Spleen (tissue), 11 donors: Measurements from ENCODE around the gene RSBN1L. TPM values are rescaled to one million over a fixed set of nuclear protein-coding genes. Genes with fewer than 3 reads are reported as not detected.

ENCODE experiments used
- DNase-seq: peaks from one replicate; pipeline ENCODE4 v3.0.0-alpha.2; 2020
- H3K27ac ChIP-seq, 8 donors: fragments of 200-600 bp; sonication (generic) in 7 of 8; 1 replicate in 4 of 8; 2 replicates in 4 of 8; pipeline versions ENCODE4 v1.5.0 to v1.8.0; 2016 to 2021; ENCODE audit warnings: inconsistent platforms in 4 of 8, mild to moderate bottlenecking in 4 of 8, moderate library complexity in 1 of 8
- H3K27me3 ChIP-seq, 7 donors: fragments of 200-600 bp; sonication (generic) in 6 of 7; replicated peaks in 1 of 7; 1 replicate in 4 of 7; 2 replicates in 3 of 7; pipeline versions ENCODE4 v1.5.0 to v1.8.0; 2016 to 2021; ENCODE audit warnings: inconsistent platforms in 3 of 7, mild to moderate bottlenecking in 1 of 7
- H3K36me3 ChIP-seq, 6 donors: fragments of 200-600 bp; sonication (generic) in 5 of 6; 1 replicate in 4 of 6; 2 replicates in 2 of 6; pipeline versions ENCODE4 v1.5.0 to v1.8.0; 2016 to 2021; ENCODE audit warnings: inconsistent platforms in 2 of 6
- H3K4me1 ChIP-seq, 6 donors: fragments of 200-600 bp; sonication (generic) in 5 of 6; 1 replicate in 3 of 6; 2 replicates in 3 of 6; pipeline versions ENCODE4 v1.5.0 to v1.8.0; 2016 to 2021; ENCODE audit warnings: inconsistent platforms in 3 of 6
- H3K4me3 ChIP-seq, 8 donors: fragments of 200-600 bp; sonication (generic) in 7 of 8; 1 replicate in 4 of 8; 2 replicates in 4 of 8; pipeline versions ENCODE4 v1.5.0 to v1.8.0; 2016 to 2021; ENCODE audit warnings: inconsistent platforms in 4 of 8, mild to moderate bottlenecking in 4 of 8, moderate library complexity in 2 of 8
- H3K9me3 ChIP-seq, 8 donors: fragments of 200-600 bp; sonication (generic) in 7 of 8; 1 replicate in 4 of 8; 2 replicates in 4 of 8; pipeline versions ENCODE4 v1.5.0 to v1.8.0; 2016 to 2021; ENCODE audit warnings: inconsistent platforms in 4 of 8
- CTCF ChIP-seq, 11 experiments: fragments of 200-600 bp in 7 of 11; fragments of 450-650 bp in 4 of 11; sonication (generic) in 4 of 11; IDR thresholded peaks in 8 of 11; conservative IDR thresholded peaks in 3 of 11; 1 replicate in 7 of 11; 2 replicates in 4 of 11; pipeline versions ENCODE4 v1.4.0 to v1.8.0; 2016 to 2021; ENCODE audit warnings: antibody characterized with exemption in 11 of 11, inconsistent platforms in 4 of 11, mild to moderate bottlenecking in 1 of 11
- POLR2A ChIP-seq, 3 donors: fragments of 450-650 bp; IDR thresholded peaks; one replicate each; pipeline ENCODE4 v1.5.1; 2017; ENCODE audit warnings: antibody characterized with exemption in 3 of 3, mild to moderate bottlenecking in 1 of 3
- POLR2AphosphoS5 ChIP-seq, 3 donors: sonication (generic); formaldehyde crosslinking; IDR thresholded peaks; one replicate each; pipeline ENCODE4 v1.5.1; 2017; ENCODE audit warnings: antibody characterized with exemption in 3 of 3
- WGBS, 5 donors: extraction: QIAGEN DNeasy Blood & Tissue Kit in 3 of 5; methylation state at CpG; one replicate each; pipeline versions ENCODE4 v1.1.5 to v1.1.7; 2013 to 2018; 5-methylcytosine and 5-hydroxymethylcytosine counted together
- intact Hi-C: fragments of 100-400 bp; cut with DNase I; formaldehyde crosslinking; loops from one replicate; pipeline ENCODE4 v1.15.0; 2023; ENCODE audit warnings: low total_unique reads
- polyA plus RNA-seq, 3 donors: library from polyadenylated mRNA; stranded (reverse); fragments of 200-250 nt; gene quantifications; one replicate each; pipeline ENCODE4 v1.2.1, GENCODE V29; 2013
- total RNA-seq, 7 donors: library from RNA; depleted of rRNA in 3 of 7; stranded (reverse); fragments of >200 nt in 3 of 7; fragmentation: NEBNext Ultra II Directional in 4 of 7; extraction: Animal tissue kit (Norgen Biotek cat#: 25700) in 4 of 7; gene quantifications; one replicate each; pipeline versions ENCODE4 v1.1.0 to v1.2.1, GENCODE V29; 2016 to 2021
- donor health status: healthy with polysubstance abuse.
- donor health status: DM: no; HTN: no; CAD: no; lungs with moderate emphysema.
- donor health status: DM: no; HTN: no; CAD: no.
- donor health status: Bipolar disorder and iron deficiency.
- donor health status: healthy.
- donor health status: DM: no; HTN: no; CAD: no.
- donor health status: DM: yes; HTN: yes; CAD: no.

RSBN1L gene
- total and polyA plus RNA-seq, 10 donors: 9.4 to 32.5 (median 27.5) TPM

- peaks cover 0 to 8% (median 3%) of the 10 kb centered on the region in 8 donors for H3K9me3 ChIP-seq
- intact Hi-C loops: no loop called here
- peaks cover 4 to 92% (median 48%) of the 10 kb centered on the region in 6 donors for H3K4me1 ChIP-seq
- TF ChIP-seq POLR2A (IDR thresholded peaks at IDR 0.05) (no peak), POLR2AphosphoS5 (IDR thresholded peaks at IDR 0.05) (no peak), CTCF (IDR thresholded peaks at IDR 0.05 in 8 of 11, conservative IDR thresholded peaks at IDR 0.05 in 3 of 11) (no peak)
- H3K27ac ChIP-seq: peak overlapping the region in 3 of 8 donors; percentile 1 to 61 (median 3)
- DNase-seq: no peak
- no peak overlapping the region for H3K4me3 ChIP-seq
- no peaks in the 10 kb centered on the region for H3K27me3 ChIP-seq
- H3K36me3 ChIP-seq: no peaks in the 10 kb centered on the region
- 82 to 89% (median 87%) methylated on average over 7 of the region's 7 CpGs for WGBS, 5 donors
These were observed 135.2 kb downstream of the RSBN1L start for GRCh38 chr7:77831481-77831880.

- no peak overlapping the region for H3K4me3 ChIP-seq
- no peaks in the 10 kb centered on the region for H3K36me3 ChIP-seq
- H3K9me3 ChIP-seq: peaks cover 0 to 5% (median 0%) of the 10 kb centered on the region in 8 donors
- intact Hi-C loops: no loop called here
- peak overlapping the region in 2 of 8 donors; percentile 1 to 61 for H3K27ac ChIP-seq
- TF ChIP-seq POLR2A (IDR thresholded peaks at IDR 0.05): no peak
- no peaks in the 10 kb centered on the region for H3K27me3 ChIP-seq
- DNase-seq: no peak
- 77 to 97% (median 88%) methylated on average over 1 of the region's 1 CpG for WGBS, 5 donors
- H3K4me1 ChIP-seq: peaks cover 4 to 88% (median 48%) of the 10 kb centered on the region in 6 donors
These were observed 135.7 kb downstream of the RSBN1L start for GRCh38 chr7:77831953-77832352.

Other genes starting within 250 kb of the RSBN1L start
- 100 to 1,000 TPM in 6 of 7 donors, 10 to 100 TPM in 1; 78.9 to 183 (median 135) TPM for gene PTPN12, start 159.2 kb upstream of the RSBN1L start, total RNA-seq
- 10 to 100 TPM; 32.1 to 53.5 (median 36.6) TPM for gene PTPN12, start 159.2 kb upstream of the RSBN1L start, polyA plus RNA-seq
- gene TMEM60, start 102.0 kb downstream of the RSBN1L start, total RNA-seq: 10 to 100 TPM; 10.1 to 22.3 (median 18.4) TPM
- 10 to 100 TPM; 31.1 to 33.1 (median 31.9) TPM for gene TMEM60, start 102.0 kb downstream of the RSBN1L start, polyA plus RNA-seq
- gene PHTF2, start 102.3 kb downstream of the RSBN1L start, total RNA-seq: 10 to 100 TPM; 28.4 to 47.7 (median 35.9) TPM
- 10 to 100 TPM; 13.3 to 24.6 (median 14.9) TPM for gene PHTF2, start 102.3 kb downstream of the RSBN1L start, polyA plus RNA-seq